SK-N-MC (cell line): ENCODE results near the gene ARHGEF35.

ENCODE experiments used
- EZH2 ChIP-seq: fragments of 200-600 bp; sonication (generic); IDR thresholded peaks from one replicate; pipeline ENCODE4 v1.6.1; 2017; ENCODE audit warnings: antibody characterized with exemption
- POLR2AphosphoS5 ChIP-seq: IDR thresholded peaks from 2 replicates; pipeline ENCODE4 v1.6.1; 2012; ENCODE audit warnings: mild to moderate bottlenecking, low read depth, low read length, borderline replicate concordance

DNA sequence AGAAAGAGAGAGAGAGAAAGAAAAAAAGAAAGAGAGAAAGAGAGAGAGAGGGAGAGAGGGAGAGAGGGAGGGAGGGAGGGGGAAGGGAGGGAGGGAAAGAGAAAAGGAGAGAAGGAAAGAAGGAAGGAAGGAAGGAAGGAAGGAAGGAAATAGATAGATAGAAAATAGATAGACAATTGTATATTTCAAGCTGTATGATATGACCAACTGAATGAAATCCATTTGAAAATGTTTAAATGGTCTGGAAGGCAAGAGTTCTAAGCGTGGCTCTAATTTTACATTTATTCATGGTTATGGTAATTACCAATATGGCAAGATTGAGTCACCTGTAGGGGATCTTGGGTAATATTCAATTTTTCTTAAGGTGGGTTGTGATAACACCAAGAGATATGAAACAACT lies 36.8 kb downstream of the ARHGEF35 start:
- TF ChIP-seq EZH2 (no peak), POLR2AphosphoS5 (no peak)
